SKM-1 (cell line): ENCODE results near the gene SH2D2A.

Experiments used
- DNase-seq: peaks from one replicate; lab custom pipeline; 2025; ENCODE audit not compliant: unreplicated experiment; lab: John Stamatoyannopoulos, UW

Gene SH2D2A

DNA sequence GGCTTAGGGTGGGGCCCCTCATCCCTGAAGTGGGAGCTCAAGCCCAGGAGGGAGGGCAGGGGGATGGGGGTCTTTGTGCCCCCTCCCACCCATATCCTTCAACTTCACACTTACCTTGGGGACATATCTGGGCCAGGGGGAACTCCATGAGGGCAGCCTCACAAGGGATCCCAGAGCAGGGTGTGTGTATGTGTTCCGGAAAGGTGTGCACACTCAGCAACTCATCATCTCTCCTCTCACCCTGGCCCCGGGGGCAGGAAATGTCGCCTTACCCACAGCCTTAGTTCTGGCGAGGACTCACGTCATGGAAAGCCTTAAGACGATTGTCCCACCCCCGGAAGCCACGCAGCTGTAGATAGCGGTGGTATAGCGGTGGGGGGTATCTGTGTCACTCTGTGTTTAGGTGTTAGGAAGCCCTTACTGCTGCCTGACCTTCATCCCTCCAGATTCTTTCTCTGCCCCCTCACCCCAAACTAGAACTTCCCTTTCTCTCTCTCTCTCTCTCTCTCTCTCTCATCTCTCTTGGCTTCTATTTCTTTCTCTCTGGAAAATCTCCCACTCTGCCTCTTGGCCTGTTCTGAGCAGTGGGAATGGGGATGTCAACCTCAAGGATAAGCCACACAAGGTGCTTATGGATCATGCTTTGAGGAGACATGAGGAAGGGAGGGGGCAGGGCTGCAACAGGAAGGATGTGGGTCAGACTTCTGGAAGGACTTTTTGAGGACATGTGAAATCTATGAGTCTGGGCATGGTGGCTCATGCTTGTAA lies at the start of gene SH2D2A:
Gene SH2D2A (minus strand): TSS at position 288 of the 768 bp plus-strand sequence. CDS start 140 bp downstream, at position 148.
- DNase-seq, result peak; percentile 86

DNA sequence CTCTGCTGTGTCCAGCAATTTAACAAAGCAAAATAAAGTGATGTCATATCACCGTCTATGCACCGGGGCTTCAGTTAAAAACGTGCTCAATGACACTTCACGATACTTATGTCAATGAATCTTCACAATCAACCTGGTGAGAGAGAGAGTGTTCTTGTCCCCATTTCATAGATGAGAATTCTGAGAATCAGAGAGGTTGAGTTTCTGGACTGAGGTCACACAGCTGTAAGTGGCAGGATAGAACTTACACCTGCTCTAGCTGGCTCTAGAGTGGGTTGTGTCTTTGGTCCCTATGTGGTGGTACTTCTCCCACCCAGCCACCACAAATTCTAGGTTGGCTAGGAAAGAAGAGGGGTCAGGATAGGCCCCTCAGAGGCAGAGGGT lies 49.2 kb upstream of the SH2D2A start:
- no peak for DNase-seq

DNA sequence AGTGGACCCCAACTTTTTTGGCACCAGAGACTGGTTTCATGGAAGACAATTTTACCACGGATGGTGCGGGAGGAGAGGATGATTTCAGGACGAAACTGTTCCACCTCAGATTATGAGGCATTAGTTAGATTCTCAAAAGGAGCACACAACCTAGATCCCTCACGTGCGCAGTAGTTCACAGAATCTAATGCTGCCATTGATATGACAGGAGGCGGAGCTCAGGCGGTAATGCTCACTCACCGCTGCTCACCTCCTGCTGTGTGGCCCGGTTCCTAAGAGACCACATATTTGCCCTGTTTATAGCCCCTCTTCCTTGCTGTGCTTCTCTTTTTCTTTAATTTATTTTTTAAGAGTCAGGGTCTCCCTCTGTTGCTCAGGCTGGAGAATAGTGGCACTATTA lies 48.6 kb upstream of the SH2D2A start:
- no peak for DNase-seq

DNA sequence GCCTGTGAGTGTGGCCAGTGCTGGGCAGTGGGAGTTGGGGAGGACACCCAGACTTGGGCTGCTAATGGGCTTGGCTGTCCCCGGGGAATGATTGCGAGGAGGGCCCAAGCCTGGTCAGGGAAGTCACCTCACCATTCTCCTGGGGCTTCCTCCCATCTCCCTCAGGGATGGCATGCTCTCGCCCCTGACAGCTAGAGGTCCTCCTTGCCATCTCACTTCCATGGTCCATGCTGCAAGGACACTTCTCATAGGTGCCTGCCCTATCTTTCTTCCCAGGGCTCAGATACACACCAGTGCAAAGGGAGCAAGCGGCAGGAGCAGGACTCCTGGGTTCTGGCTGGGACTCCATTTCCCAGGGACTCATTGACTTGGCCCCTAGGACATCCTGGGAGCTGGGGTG lies 48.1 kb upstream of the SH2D2A start:
- no peak for DNase-seq

DNA sequence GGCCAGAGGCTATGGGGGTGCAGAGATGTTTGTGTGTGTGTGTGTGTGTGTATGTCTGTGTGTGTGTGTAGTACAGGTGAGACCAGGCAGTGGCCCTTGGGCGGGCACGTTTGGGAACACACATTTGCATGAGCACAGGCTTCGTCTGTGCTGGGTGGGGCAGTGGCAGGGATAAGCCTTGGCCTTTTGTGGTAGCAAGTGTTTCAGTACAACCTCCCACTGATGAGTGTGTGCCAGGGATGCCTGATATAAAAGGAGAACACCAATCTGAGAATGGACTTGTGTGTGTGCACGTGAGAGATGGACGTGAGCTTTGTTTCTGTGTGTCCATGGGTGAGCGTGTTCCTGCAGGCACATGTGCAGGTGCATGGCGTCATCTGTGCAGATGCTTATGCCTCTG lies 47.0 kb upstream of the SH2D2A start:
- no peak for DNase-seq

DNA sequence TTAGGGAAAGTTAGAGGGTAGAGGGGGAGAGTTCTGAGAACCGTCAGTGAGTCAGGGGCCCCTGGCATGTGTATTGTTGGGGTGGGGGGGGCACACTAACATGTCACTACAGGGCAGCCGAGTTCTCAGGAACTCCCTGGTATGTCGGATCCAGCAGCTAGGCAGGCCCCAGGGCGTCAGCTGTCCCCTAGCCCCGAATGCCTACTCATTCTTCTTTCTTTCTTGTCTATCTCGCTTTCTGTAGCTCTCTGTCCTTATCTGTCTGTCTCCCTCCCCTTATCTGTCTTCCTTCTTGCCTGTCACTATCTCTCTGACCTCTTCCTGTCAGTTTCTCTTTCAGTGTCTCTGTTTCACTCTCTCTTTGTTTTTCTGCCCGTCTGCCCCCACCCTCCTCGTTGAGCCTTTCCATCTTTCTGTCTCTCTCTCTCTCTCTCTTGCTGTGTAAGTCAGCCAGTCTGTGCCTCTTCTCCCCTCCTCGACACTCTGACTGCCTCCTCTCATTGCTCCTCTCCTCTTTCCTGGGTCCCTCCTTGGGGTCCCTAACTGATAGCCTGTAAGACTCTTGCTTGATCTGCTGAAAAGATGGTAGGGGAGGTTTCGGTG lies 46.5 kb upstream of the SH2D2A start:
- DNase-seq, result no peak

DNA sequence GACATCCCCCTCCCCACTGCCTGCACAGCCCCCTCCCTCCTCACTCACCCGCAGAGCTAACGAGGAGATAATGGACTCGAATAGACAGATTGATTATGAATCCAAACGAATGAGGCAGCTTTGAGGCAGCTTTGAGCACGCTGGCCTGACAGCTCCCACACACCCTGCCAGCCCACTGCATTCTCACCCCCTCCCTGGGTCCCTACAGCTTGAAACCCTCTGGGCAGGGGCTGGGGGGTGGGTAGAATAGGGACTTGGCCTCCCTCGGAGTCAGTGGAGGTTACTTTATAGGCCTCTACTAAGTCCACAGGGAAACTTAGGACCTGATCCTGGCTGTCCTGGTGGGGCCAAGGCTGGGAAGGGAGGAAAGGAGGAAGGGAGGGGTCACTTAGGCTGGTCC lies 45.9 kb upstream of the SH2D2A start:
- DNase-seq, result no peak

DNA sequence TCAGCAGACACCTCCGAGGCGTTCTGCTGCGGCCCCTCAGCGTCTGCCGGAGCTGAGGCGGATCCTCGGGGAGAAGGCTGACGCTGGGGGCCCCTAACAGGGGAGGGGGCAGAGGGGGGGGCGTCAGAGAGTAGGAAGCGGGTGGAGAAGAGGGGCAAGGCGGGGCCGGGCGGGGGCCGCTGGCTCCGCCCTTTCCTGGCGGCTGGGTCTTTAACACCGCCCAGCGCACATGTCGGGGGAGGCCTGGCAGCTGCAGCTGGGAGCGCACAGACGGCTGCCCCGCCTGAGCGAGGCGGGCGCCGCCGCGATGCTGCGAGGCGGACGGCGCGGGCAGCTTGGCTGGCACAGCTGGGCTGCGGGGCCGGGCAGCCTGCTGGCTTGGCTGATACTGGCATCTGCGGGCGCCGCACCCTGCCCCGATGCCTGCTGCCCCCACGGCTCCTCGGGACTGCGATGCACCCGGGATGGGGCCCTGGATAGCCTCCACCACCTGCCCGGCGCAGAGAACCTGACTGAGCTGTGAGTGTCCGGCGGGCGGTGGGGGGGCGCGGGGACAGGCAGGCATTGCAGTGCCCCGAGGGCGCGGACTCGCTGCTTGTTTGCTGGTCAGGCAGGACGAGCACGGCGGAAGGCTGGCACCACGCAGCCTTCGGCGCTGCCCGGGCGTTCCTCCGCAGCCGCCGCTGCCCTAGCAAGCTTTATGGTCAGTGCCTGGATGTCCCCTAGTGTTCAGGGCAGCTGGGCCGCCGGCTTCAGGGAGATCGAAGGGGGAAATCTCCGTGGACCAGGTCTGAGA lies 44.2 kb upstream of the SH2D2A start, which contains the start of gene NTRK1:
Gene NTRK1 (plus strand): TSS at position 238 of the 796 bp plus-strand sequence. CDS start 70 bp downstream, at position 308.
- no peak for DNase-seq

DNA sequence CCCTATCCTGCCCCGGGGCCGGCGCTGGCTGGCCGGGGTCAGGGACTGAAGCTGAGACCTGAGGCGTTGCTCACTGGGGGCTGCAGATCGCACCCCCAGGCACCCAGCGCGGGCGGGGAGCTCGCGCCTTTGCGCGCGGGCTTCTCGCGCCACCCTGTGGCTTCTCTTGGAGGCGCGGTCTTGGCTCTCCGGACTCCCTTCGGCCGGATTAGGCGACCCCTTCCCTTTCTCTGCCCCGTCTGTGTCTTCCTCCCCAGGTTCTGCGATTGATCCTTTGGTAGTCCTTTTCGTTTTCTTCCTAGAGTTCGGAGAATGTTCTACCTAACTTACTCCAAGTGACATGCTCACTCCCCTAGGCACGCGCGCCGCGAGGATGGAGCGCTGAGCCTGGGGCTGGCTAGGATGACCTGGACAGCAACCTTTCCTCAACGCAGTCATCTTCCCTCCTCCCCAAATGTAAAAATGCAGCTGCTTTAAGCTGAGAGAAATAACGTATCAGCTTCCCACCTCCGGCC lies 43.5 kb upstream of the SH2D2A start:
- DNase-seq, result no peak

DNA sequence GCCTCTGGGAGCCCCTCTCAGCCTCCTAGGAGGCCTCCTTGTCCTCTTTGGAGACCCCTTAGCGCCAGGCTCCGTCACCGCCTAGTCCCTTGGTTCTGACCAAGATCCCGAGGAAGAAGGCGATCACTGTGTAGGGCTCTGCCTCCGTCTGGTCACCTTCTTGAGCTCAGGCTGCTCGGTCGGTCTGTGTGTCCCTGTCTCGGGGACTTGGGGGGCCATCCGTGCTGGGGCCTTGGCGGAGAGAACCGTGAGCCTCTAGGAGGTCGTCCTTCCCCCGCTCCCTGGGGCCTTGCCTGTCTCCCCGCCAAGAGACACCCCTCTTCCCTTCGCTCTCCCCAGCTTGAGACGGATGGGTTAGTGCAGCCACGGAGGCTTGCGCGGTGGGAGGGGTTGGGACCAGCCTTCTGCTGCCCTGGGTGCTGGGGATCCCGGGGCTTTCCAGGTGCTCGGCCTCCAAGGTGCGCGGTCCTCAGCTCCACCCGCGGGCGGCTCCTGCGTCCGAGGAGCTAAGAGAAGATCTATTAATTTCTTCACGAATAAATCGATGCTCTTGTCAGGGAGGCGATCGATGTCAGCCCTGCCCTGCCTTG lies 43.0 kb upstream of the SH2D2A start:
- peak; percentile 18 for DNase-seq

DNA sequence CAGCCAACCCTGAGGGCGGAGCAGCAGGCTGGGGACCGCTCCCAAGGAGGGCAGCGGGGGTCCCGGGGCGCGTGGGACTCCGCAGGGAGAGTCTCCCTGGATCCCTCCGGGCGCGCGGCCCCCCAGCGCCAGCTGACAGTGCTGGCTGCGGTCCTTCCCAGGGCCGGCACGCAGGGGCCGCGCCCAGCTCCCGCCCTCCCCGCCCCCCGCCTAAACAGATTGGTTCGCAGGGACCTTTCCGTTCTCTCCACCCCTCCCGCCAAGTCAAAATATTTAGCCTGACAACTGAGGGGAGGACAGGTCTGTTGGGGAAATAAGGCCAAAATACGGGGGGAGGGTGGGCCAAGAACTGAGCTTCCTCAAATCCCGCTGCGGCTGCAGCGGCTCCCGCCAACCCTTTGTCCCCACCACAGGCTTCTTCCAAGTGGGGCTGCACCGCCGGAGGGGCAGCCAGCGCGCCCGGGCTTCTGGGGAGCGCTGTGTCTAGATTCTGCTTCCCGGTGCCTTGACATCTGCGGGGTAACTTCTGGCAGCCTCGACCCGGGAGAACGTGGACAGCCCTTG lies 42.4 kb upstream of the SH2D2A start, which contains the start of gene INSRR:
Gene INSRR (minus strand): TSS at position 159 of the 564 bp plus-strand sequence. CDS start 496 bp downstream, outside the sequence.
- DNase-seq, result no peak

DNA sequence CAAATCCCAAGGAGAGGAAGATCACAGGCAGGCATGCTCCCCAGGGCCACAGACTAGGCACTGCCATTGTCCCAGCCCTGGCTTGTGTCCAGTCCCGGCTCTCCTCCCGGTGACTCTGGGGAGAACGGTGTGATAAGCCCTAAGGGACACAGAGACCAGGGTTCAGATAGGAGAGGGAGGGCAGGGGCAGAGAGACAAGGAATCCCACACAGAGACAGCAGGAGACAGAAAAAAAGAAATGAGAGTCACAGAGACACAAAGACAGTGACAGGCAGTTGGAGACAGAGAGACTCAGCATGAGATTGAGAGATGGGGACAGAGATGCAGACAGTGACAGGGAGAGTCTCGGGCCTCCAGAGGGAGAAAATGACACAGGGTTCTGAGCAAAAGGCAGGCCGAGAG lies 41.9 kb upstream of the SH2D2A start:
- no peak for DNase-seq

DNA sequence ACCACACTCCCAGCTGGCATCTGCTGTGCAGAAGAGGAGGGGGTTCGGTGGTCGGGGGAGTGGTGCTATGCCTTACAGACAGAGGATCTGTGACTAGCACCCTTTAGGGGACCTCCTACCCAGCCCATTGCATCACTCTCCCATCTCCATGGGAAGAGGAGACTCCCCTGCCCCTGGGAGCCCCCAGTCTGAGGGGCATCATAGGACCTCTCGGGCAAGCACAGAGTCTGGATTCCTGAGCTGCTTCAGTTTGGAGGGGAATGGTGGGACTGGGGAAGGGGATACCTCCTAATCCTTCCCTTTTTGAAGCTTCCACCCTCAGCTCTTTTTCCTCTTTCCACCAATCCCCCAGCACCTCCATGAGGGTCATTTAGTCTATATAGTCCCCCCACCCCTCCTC lies 40.9 kb upstream of the SH2D2A start:
- DNase-seq, result no peak

DNA sequence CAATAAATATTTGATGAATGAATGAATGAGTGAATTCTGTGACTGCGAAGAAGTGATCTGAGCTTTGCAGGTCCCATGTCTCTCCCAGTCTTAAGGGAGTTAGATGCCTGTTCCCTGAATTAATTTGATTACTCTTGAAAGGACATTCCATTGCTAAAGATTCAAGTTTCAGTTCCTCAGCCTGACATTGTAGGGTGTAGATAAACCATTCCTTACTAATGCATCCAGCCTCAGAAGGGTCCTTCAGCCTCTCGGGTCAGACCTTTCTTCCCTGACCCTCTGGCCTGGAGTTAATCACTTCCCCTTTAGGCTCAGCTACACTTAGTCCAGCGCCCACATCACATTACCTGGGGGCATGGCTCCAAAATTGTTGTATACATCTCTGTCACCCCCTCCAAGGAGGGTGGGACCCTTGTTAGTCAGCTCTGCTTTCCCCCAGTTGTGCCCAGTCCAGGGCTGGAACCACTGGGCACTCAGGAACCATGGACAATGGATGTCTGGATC lies 39.7 kb upstream of the SH2D2A start:
- DNase-seq, result no peak

DNA sequence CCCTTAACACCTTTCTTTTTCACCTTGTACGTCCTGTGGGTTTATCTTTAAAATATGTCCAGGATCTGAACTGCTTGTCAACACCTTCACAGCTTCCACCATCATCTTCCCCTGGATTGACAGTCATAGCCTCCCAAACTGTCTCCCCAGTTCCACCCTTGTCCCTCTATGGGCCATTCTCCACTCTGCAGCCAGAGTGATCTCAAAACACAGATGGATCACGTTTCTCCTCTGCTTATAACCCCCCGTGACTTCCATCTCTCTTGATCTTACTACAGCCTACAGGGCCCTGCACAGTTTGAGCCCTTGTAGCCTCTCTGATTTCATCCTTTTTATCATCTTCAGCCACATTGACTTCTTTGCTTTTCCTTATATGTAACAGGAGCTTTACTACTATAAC lies 38.0 kb upstream of the SH2D2A start:
- no peak for DNase-seq

DNA sequence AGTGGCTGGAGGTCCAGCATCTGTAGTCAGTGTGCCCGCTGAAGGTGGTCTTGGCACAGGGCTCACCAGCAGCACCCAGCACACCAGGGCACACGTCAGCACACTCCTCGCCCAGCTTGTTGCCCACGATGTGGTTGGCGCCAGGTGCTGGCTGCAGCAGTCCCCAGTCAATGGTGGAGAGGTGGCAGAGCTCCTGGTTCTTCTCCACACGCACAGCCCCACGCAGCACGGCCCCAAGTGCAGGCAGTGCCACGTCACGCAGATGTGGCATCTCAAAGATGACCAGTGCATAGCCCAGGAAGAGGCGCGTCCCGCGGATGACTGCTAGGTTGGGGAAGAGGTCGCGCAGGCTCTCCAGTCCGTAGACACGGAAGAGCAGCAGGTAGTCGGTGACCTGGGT lies 37.1 kb upstream of the SH2D2A start:
- DNase-seq, result no peak

DNA sequence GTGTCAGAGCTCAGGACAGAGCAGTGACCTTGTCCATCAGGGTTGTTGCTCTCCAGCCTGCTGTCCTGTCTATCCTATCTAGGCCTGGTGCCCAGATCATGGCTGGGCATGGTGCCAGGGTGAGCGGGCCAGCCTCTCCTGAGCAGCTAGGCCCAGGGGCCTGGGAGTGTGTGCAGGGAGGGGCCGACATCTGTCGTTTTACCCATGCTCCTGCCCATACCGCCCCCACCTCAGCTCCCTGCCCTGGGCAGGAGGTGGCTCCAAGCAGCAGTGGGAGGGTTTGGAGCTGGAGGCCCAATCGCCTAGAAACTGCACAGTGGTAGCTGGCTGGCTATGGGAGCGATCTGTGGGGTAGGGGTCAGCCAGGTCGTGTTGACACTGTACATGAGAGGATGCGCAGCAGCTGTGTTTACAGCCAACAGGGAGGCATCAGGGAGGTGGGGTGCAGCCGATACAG lies 35.8 kb upstream of the SH2D2A start:
- DNase-seq, result no peak

DNA sequence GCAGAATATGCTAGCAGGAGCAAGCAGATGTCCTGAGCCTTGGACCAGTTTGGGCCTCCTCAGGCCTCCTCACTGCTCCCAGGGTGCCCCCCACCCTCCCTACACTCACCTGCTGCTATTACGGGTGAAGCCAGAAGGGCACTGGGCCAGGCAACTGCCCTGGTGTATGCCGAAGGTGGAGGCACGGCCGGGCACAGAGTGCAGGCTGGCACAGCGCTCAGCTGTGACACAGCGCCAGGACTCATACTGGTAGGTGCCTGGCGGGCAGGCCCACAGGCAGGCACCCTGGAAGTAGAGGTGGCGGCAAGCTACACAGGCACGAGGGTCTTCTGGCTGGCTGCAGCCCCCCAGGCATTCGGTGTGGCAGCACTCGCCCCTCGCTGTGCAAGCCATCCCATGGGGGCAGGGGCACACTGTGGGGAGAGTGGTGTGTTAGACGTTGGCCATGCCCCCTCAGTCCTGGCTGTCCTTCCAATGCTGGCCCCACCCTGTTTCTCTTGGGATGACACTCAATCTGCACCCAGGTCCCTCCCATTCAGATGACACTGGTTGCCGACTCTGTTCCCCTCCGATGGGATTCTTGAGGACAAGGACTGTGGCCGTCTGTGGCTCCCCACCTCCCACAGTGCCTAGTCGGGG lies 35.2 kb upstream of the SH2D2A start:
- no peak for DNase-seq

DNA sequence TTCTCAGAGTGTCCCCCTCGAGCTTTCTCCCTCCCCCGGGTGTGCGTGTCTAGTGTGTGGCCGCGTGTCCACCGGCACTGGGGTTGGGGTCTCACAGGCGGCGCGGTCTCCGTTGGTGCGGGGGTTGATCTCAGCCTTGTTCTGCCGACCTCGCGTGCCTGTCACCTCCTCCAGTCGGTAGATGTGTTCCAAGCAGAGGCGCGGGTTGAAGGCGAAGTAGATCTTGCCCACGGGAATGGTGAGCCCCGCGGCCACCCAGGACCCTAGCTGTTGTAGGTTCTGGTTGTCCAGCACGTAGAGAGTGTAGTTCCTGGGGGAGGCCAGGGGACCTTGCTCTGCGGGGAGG lies 32.5 kb upstream of the SH2D2A start:
- no peak for DNase-seq

DNA sequence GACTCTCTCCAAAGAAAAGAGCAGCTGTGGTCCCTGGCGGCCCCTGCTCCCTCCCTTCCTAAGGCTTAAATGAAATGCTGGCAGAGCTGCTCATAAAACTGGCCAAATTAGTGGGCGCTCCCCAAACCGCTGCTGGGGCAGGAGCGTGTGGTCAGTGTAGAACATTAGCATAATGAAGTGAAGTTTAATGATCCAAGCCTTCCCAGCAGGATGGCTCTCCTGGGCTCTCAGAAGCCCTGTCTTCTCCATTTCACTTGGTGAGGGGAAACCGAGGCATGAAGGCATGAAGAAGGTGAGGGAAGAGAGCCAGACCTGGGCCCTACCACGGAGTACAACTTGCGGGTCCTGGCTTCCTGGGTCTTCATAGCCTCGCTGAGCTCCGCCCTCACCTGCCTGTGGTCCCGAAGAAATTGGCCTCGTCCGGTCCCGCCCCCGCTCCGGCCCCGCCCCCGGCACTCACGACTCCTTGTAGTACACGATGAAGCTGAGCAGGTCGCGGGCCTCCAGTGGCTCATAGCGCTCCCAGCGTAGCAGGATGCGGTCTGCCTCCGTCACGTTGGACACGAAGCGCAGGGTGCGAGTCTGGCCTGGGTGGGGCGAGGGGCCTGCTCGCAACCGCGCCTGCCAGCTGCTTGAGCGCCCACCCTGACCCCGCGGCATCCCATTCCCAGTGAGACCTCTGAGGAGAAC lies 32.0 kb upstream of the SH2D2A start:
- DNase-seq, result no peak
